Spinal cord (tissue), 10 donors: Measurements from ENCODE around the gene CCDC43. TPM values are rescaled to one million over a fixed set of nuclear protein-coding genes. Genes with fewer than 3 reads are reported as not detected.
A peak's percentile ranks its signal among the peaks of the same experiment; 100 is the strongest.
"Not testable (repeated sequence)": the region's sequence is repeated elsewhere in the genome, so short reads cannot be mapped to it uniquely, and the experiment has no call there.

Experiments
- DNase-seq, 6 donors: peaks; one replicate each; pipeline versions ENCODE4 v3.0.0 to v3.0.0-alpha.2; 2013 to 2015; ENCODE audit warnings: low spot score in 6 of 6, low read depth in 4 of 6
- H3K27ac ChIP-seq: one replicate; pipeline ENCODE4 v1.5.1; 2013; ENCODE audit warnings: low read depth, low read length, control low read depth
- H3K27me3 ChIP-seq: one replicate; pipeline ENCODE4 v1.6.1; 2013; ENCODE audit warnings: low read length; ENCODE audit not compliant: control insufficient read depth, insufficient read depth
- H3K36me3 ChIP-seq: one replicate; pipeline ENCODE4 v1.6.1; 2013; ENCODE audit warnings: low read length; ENCODE audit not compliant: control insufficient read depth, insufficient read depth
- H3K4me1 ChIP-seq: one replicate; pipeline ENCODE4 v1.6.1; 2013; ENCODE audit warnings: low read length; ENCODE audit not compliant: control insufficient read depth, insufficient read depth
- H3K4me3 ChIP-seq: one replicate; pipeline ENCODE4 v1.5.1; 2013; ENCODE audit warnings: low read depth, low read length, control low read depth
- H3K9me3 ChIP-seq: one replicate; pipeline ENCODE4 v1.6.1; 2013; ENCODE audit warnings: low read length; ENCODE audit not compliant: control insufficient read depth, insufficient read depth
- WGBS: methylation state at CpG from one replicate; pipeline ENCODE4 v1.1.5; 2013; ENCODE audit warnings: missing lambda C conversion rate; ENCODE audit not compliant: insufficient coverage; 5-methylcytosine and 5-hydroxymethylcytosine counted together
- long read RNA-seq, 4 donors: transcript quantifications; one replicate each; lab custom pipeline, GENCODE V29; 2026
- polyA plus RNA-seq, 2 donors: library from polyadenylated mRNA; unstranded; fragments of 120-200 nt; gene quantifications; one replicate each; pipeline ENCODE4 v1.2.1, GENCODE V29; 2013; ENCODE audit not compliant: insufficient read length in 2 of 2
- total RNA-seq, 2 donors: library from RNA; depleted of rRNA in 1 of 2; stranded (reverse); fragments of 120-200 nt in 1 of 2; fragments of >200 nt in 1 of 2; gene quantifications; one replicate each; pipeline versions ENCODE4 v1.2.3 to v1.2.4, GENCODE V29; 2013 to 2014
- donor health status: healthy.

The CCDC43 gene, protein sequence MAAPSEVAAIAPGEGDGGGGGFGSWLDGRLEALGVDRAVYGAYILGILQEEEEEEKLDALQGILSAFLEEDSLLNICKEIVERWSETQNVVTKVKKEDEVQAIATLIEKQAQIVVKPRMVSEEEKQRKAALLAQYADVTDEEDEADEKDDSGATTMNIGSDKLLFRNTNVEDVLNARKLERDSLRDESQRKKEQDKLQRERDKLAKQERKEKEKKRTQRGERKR
- total RNA-seq (10 to 100 TPM; 36.4 to 38.1 TPM), polyA plus RNA-seq (10 to 100 TPM; 27.0 to 32.1 TPM)
- long read RNA-seq, donor 1, transcript CCDC43-201 (5 exons, 2,082 nt): major isoform, 9 of 12 reads
- long read RNA-seq, donor 1, partial matches to known transcripts: 0 of 12 reads
- long read RNA-seq, donor 1, other reads (novel, unspliced or antisense): 0 of 12 reads
- long read RNA-seq, donor 2, transcript CCDC43-201 (5 exons, 2,082 nt): major isoform, 6 of 6 reads
- long read RNA-seq, donor 2, partial matches to known transcripts: 0 of 6 reads
- long read RNA-seq, donor 2, other reads (novel, unspliced or antisense): 0 of 6 reads
- long read RNA-seq, donor 3, partial matches to known transcripts: 0 of 4 reads
- long read RNA-seq, donor 3, other reads (novel, unspliced or antisense): 0 of 4 reads
- long read RNA-seq, donor 4, transcript CCDC43-201 (5 exons, 2,082 nt): major isoform, 7 of 10 reads
- long read RNA-seq, donor 4, partial matches to known transcripts: 0 of 10 reads
- long read RNA-seq, donor 4, other reads (novel, unspliced or antisense): 0 of 10 reads

- Histone ChIP-seq H3K9me3 (no peaks in the 10 kb centered on the region), H3K27me3 (no peaks in the 10 kb centered on the region), H3K4me3 (peak within 1 kb of the TSS; percentile 82), H3K36me3 (peaks cover 9% of the 10 kb centered on the region), H3K27ac (peak within 1 kb of the TSS; percentile 78), H3K4me1 (peaks cover 9% of the 10 kb centered on the region)
- 0% methylated on average over 51 of the region's 51 CpGs for WGBS
- DNase-seq: peak; percentile 75 to 97 (median 85)
Observed at GRCh38 chr17:44689477-44690217, at the start of gene CCDC43. Gene CCDC43 (minus strand): TSS chr17:44689776. CDS start chr17:44689753, 23 bp downstream.

- H3K4me3 ChIP-seq: no peak overlapping the region
- peak in 1 of 6 donors; percentile 13 for DNase-seq
- WGBS: 82% methylated on average over 1 of the region's 3 CpGs
- H3K27me3 ChIP-seq: no peaks in the 10 kb centered on the region
- no peaks in the 10 kb centered on the region for H3K4me1 ChIP-seq
- peaks cover 2% of the 10 kb centered on the region for H3K36me3 ChIP-seq
- H3K27ac ChIP-seq: no peak overlapping the region
- H3K9me3 ChIP-seq: no peaks in the 10 kb centered on the region
Observed at GRCh38 chr17:44738214-44738906, 48.8 kb upstream of the CCDC43 start.

DNA sequence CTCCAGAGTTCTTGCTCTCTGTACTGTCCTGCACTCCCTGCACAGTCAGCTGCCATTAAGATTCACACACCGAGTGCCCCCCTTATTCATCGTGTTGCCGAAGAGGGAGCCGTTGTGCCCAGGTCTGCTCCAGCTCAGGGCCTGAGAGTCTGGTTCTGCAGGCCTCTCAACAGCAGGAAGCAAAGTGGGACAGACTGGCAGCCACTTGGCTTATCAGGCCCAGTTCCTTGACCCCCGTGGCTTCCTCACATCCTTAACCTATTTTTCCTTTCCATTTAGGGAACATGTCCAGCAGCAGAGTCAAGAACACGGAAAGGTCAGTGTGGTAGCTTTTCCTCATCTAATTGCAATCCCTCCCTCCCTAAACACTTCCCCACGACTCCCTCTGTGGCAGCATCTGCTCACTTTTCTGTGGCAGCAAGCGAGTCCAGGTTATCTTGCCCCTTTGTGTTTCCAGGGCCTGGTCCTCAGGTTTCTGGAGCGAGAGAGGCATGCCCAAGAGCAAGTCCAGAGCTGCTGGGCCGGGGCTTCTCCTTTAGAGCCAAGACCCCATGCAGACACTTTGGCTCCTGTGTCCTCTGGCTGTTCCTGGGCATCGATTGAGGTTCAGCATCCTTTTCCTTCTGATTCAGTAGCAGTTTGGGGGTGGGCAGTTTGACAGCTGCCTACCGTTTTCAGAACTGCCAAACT lies 47.1 kb upstream of the CCDC43 start:
- Histone ChIP-seq H3K27me3 (no peaks in the 10 kb centered on the region), H3K4me3 (no peak overlapping the region), H3K4me1 (no peaks in the 10 kb centered on the region), H3K27ac (no peak overlapping the region), H3K9me3 (no peaks in the 10 kb centered on the region), H3K36me3 (peaks cover 8% of the 10 kb centered on the region)
- WGBS: 83% methylated on average over 12 of the region's 12 CpGs
- no peak for DNase-seq

GRCh38 chr17:44734272-44734671 lies 44.7 kb upstream of the CCDC43 start:
- no peaks in the 10 kb centered on the region for H3K9me3 ChIP-seq
- DNase-seq: no peak
- no peaks in the 10 kb centered on the region for H3K4me1 ChIP-seq
- H3K36me3 ChIP-seq: peaks cover 13% of the 10 kb centered on the region
- no peak overlapping the region for H3K27ac ChIP-seq
- no peaks in the 10 kb centered on the region for H3K27me3 ChIP-seq
- no peak overlapping the region for H3K4me3 ChIP-seq
- WGBS: 100% methylated on average over 1 of the region's 2 CpGs

GRCh38 chr17:44733753-44734152 lies 44.2 kb upstream of the CCDC43 start:
- Histone ChIP-seq H3K36me3 (peaks cover 13% of the 10 kb centered on the region), H3K4me3 (no peak overlapping the region), H3K27ac (no peak overlapping the region), H3K9me3 (no peaks in the 10 kb centered on the region), H3K27me3 (no peaks in the 10 kb centered on the region), H3K4me1 (no peaks in the 10 kb centered on the region)
- 62% methylated on average over 3 of the region's 5 CpGs for WGBS
- DNase-seq: peak in 1 of 6 donors; percentile 47

- WGBS: 100% methylated on average over 1 of the region's 6 CpGs
- DNase-seq: not testable (repeated sequence)
- peaks cover 28% of the 10 kb centered on the region for H3K36me3 ChIP-seq
Observed at GRCh38 chr17:44726121-44726520, 36.5 kb upstream of the CCDC43 start.

GRCh38 chr17:44722254-44722653 lies 32.7 kb upstream of the CCDC43 start:
- Histone ChIP-seq H3K9me3 (no peaks in the 10 kb centered on the region), H3K27me3 (no peaks in the 10 kb centered on the region), H3K27ac (no peak overlapping the region), H3K36me3 (peaks cover 23% of the 10 kb centered on the region), H3K4me3 (no peak overlapping the region), H3K4me1 (no peaks in the 10 kb centered on the region)
- DNase-seq: no peak
- 90% methylated on average over 3 of the region's 5 CpGs for whole genome bisulfite sequencing

More at GRCh38 chr17:44726121-44726520, 36.5 kb upstream of the CCDC43 start:
- not testable (repeated sequence) for H3K27ac ChIP-seq, H3K4me3 ChIP-seq, H3K4me1 ChIP-seq, H3K27me3 ChIP-seq, H3K9me3 ChIP-seq

GRCh38 chr17:44719444-44719843 lies 29.9 kb upstream of the CCDC43 start:
- Histone ChIP-seq H3K27me3 (no peaks in the 10 kb centered on the region), H3K4me3 (no peak overlapping the region), H3K4me1 (no peaks in the 10 kb centered on the region), H3K36me3 (peaks cover 18% of the 10 kb centered on the region), H3K27ac (no peak overlapping the region), H3K9me3 (no peaks in the 10 kb centered on the region)
- WGBS: 80% methylated on average over 1 of the region's 1 CpG
- DNase-seq: no peak
